ENCODE data around the gene TMEM129.
"Not testable (repeated sequence)": the region's sequence is repeated elsewhere in the genome, so short reads cannot be mapped to it uniquely, and the experiment has no call there.

The TMEM129 gene

DNA sequence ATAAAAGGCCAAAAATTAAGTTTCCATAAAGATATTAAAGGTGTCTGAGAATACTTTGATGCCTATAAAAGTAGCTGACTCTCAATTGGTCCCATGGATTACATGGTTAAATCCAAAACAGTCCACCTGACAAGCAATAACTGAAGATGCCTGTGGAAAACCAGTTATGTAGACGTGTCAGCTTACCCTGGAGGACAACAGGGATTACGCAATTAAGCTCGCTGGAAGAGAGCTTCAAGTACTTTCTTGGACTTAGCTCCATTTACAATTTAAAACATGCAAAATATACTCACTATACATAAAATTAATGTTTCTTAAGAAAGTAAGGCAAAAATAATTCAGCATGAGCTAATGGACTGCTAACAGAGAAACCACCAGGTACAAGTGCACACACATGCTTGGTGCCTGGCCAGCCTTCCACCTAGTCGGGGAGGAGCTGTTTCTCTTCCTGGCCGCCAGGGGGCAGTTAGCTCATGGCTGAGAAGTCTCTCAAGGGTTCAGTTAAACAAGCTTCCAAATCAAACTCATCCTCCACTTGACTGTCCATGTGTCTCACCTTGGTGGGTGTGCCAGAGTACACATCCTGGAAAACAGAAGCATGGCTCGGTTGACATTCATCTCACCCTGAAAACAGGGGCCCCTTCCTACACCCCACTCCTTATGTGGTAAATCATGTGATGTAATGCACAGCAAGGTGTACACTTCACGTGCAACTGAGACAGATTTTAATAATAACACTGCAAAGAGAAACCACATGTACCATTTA is 27.8 kb downstream of the TMEM129 start:
- DNase-seq (ENCODE audit: low read depth) = peak; percentile 67

- no peak for DNase-seq (ENCODE audit: low read depth)
Measured at GRCh38 chr4:1691737-1692373, 29.3 kb downstream of the TMEM129 start.

- no peak for DNase-seq (ENCODE audit: low read depth)
Measured at GRCh38 chr4:1690698-1691097, 30.4 kb downstream of the TMEM129 start.

DNA sequence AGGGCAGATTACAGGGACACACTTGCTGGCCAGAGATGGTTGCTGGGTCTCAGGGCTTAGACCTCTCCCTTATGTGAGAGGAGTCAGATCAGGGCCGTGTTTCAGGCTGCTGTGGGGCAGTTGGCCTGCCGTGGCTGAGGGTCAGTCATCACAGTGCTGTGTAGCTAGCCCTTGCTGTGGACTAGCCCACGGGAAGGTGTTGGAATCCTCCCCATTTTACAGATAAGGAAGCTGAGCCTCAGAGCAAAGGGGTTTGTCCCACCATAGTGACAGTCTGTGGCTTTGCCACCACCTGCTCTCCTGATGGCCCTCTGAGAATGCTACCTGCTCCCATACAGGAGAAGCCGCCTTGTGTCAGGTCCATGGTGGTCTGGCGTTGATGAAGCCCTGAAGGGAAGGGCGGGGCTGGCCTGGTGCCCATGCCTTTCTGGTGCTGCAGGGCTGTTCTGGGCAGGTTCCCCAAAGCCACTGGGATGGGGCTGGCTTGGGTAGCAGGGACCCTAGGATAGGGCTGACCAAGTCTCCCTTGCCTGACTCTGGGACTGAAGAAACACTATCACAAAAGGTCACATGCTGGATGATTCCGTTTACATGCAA is 34.6 kb downstream of the TMEM129 start:
- no peak for DNase-seq (ENCODE audit: low read depth)

DNA sequence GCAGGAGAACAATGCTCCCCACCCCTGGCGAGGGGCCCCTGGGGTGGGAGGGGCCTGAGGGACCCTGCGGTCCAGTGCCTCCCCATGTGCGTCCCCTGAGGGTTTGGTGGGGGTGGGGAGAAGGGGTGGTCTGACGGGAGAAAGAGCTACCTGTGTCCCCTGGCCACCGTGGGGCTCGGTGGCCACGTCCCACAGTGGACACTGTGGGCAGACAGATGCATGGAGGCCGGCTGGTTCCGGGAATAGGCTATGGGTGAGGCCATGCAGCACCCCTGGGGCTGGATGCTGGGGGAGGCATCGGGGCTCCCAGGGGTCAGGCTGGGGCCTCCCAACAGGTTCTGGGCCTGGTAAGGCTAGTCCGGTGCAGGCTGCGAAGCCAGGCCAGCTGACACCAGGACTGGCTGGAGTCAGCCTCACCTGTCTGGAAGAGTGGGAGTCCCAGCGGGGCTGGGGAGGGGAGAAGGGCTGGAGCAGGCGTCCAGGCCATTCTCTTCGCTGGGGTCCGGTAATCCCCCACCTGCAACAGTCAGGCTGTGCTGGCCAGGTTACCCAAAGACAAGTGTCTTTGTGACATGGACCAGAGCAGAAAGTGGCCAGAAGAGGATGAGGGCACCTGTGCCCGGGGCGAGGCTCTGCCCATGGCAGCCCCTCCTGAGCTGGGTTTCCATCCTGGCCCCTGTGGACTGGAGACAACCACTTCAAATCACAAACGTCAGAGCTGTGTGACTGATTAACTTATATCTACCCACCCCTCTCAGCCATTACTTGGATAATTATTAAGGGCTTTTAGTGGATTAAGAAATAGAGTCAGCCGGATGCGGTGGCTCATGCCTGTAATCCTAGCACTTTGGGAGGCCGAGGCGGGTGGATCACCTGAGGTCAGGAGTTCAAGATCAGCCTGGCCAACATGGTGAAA is 35.6 kb downstream of the TMEM129 start:
- no peak for DNase-seq (ENCODE audit: low read depth)

GRCh38 chr4:1684506-1685234 is 36.5 kb downstream of the TMEM129 start:
- DNase-seq (ENCODE audit: low read depth) = no peak

GRCh38 chr4:1683736-1684505 is 37.2 kb downstream of the TMEM129 start, which contains the start of gene FAM53A:
Gene FAM53A, minus strand, starts transcription at chr4:1684313. Its CDS starts 15,572 bp downstream, at chr4:1668741.
- peak; percentile 92 for DNase-seq (ENCODE audit: low read depth)

DNA sequence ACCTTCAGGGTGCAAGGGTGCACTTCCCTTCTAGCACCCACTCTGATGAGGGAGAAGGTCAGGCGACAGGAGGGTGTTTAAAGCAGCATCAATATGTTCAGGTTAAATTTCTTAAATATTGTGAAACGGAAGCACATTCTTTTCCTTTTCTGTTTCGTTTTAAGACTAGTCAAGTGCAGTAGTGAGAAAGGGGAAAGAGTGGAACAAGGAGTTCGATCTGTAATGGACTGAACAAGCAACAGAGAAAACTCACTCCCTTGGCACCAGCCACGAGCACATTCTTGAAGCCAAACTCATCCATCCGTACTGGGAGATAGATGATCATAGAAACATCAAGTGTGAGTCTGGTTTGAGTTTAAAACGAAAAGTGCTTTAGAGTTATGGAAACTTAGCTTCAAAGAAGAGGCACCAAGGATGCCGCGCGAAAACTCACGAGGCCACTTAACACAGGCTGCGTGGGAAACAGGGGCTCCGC is 37.8 kb downstream of the TMEM129 start:
- no peak for DNase-seq (ENCODE audit: low read depth)

GRCh38 chr4:1682860-1683259 is 38.3 kb downstream of the TMEM129 start:
- no peak for DNase-seq (ENCODE audit: low read depth)

- DNase-seq (ENCODE audit: low read depth) = no peak
Measured at GRCh38 chr4:1678244-1678643, 42.9 kb downstream of the TMEM129 start.

DNA sequence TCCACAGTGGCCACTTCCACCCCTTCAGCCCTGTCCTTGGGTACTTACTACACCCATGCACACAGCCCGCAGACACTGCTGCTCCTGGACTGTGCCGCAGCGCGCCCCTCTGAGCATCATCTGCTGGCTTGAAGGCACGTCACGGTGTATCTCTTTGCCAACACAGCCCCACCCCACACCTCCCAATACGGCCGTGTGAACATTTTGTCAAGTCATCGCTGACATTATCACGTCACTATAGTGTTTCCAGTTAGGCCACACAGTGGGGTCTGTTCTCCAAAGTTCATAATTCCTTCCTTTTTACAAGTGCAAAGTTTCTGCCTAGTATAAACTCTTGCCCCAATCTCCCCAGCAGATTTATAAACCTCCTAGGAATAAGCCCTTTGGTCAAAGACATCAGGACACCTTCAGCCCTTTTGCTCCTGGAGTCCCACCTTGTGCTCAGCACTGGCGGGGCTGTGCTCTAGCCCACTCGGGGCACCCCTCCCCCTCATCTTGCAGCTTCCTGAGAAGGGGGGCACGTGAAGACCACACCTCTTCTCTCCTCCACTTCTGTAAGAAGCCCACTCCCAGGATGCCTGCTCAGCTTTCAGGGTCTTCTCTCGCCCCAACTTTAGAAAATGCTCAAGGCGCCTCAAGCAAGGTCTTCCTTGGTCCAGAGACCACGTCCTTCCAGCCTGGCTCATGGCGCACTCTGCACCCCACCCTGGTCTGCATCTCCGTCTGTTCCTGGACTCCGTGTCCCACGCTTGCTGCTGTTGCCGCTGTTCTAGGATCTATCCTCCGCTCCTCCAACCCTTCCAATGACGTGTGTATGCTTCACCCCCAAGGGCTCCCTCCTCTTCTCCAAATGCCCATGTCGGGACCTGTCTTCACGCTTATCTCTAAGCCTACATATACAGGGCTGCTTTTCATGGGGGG is 44.3 kb downstream of the TMEM129 start:
- no peak for DNase-seq (ENCODE audit: low read depth)

- DNase-seq (ENCODE audit: low read depth) = no peak
Measured at GRCh38 chr4:1675802-1676137, 45.4 kb downstream of the TMEM129 start.

DNA sequence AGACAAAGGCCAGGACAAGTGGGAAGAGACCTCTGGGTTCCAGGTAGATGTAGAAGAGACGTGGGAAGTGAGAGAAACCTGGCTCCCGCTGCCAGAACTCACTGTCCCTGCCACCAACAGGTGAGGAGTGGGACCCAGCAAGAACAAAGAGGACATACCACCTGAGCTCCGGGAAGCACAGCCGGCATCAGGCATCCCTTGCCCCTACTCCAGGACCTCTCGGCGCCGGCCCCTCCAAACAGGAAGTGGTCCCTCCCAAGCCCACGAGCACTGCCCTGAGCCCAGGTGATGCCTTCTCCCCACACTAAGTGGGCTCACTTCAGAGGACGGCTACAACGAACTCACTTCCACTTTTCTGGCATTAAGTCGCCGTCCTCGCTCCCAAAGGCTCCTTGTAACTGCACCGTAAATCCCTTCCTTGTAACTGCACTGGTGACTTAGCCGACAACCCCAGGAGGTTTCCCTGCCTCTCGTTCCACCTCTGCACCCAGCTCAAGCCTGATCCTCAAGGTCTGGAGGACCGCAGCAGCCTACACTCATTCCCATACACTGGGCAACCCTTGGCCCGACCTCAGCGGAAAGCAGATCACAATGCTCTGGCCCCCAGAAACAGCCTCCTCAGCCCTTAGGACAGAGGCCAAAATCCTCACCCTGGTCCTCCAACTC is 45.9 kb downstream of the TMEM129 start:
- no peak for DNase-seq (ENCODE audit: low read depth)

DNA sequence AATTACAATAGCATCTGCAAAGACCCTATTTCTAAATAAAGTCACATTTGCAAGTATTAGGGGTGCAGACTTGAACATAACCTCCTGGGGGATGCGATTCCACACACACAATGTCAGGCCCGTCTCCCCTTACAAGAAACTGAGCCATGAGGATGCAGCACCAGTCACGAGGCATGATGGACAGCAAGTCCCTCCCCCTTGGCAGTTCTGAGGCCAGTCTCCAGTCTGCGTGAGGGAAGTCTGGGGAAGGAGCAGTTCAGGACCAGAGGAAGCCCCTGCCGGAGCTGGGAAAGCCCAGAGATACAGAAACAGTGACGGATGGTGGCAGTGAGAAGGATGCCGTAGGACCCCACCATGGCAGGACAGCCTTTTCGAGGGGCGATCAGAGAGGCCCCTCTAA is 46.4 kb downstream of the TMEM129 start:
- DNase-seq (ENCODE audit: low read depth) = no peak

DNA sequence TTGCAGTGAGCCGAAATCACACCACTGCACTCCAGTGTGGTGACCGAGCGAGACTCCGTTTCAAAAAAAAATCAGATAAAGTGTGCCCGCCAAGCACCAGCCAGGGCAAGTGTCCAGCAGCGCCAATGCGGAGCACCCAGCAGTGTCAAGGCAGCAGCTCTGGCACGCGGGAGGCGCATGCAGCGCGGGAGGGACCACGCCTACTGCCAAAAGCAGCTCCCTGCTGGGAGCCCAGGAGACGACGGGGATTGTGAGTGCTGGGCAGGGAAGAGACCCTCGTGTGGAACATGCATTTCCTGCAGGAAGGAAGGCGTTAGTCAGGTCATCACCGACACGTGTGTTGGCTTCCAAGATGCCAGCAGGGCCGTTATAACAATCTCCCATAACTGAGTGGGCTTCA is 47.5 kb downstream of the TMEM129 start:
- no peak for DNase-seq (ENCODE audit: low read depth)

DNA sequence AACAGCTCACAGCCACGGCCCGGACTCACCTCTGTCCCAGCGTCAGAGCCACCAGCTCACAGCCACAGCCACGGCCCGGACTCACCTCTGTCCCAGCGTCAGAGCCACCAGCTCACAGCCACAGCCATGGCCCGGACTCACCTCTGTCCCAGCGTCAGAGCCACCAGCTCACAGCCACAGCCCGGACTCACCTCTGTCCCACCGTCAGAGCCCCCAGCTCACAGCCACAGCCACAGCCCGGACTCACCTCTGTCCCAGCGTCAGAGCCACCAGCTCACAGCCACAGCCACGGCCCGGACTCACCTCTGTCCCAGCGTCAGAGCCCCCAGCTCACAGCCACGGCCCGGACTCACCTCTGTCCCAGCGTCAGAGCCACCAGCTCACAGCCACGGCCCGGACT is 50.1 kb downstream of the TMEM129 start:
- not testable (repeated sequence) for DNase-seq (ENCODE audit: low read depth)

DNA sequence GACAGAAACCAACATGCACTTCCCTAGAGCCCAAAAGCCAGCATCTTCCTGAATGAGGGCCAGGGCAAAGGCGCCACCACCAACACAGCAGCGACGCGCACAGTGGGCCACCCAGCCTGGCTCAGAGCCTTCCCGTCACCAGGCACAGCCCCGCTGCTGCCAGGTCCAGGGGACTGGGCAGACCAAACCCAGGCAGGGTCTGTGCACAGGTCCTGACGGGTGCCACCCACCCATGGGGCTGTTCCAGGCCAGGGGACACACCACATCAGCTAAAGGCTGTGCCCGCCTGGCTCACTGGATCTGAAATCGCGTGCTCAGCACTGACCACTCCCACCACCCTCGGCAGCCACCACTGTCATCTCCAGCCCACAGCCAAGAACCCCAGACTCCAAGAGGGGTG is 50.8 kb downstream of the TMEM129 start:
- DNase-seq (ENCODE audit: low read depth) = no peak

DNA sequence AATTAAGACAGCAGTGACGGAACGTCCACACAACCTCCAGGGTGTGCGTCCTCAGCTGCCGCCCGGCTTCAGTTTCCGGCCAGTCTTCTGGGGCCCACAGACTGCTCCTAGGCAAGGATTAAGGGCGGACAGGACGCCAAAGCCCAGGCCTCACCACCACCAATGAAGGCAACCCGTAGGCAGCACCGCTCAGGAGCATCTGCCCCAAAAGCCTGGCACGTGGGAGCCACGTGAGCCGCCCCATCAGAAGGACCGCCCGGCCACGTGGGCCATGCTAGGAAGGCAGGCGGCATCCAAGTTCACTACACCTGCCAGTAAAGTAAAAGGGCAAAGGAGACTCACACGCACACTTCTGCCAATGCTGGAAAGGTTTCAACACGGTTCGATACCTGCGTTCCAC is 51.3 kb downstream of the TMEM129 start:
- DNase-seq (ENCODE audit: low read depth) = no peak

GRCh38 chr4:1669270-1669669 is 51.9 kb downstream of the TMEM129 start:
- no peak for DNase-seq (ENCODE audit: low read depth)
